ENCODE data around the gene RNF149.
A peak's percentile ranks its signal among the peaks of the same experiment; 100 is the strongest.
"Not testable (repeated sequence)": the region's sequence is repeated elsewhere in the genome, so short reads cannot be mapped to it uniquely, and the experiment has no call there.

The RNF149 gene

GRCh38 chr2:101255501-101255900, 53.0 kb downstream of the RNF149 start:
- DNase-seq (ENCODE audit: low read depth, low spot score) = no peak

DNA sequence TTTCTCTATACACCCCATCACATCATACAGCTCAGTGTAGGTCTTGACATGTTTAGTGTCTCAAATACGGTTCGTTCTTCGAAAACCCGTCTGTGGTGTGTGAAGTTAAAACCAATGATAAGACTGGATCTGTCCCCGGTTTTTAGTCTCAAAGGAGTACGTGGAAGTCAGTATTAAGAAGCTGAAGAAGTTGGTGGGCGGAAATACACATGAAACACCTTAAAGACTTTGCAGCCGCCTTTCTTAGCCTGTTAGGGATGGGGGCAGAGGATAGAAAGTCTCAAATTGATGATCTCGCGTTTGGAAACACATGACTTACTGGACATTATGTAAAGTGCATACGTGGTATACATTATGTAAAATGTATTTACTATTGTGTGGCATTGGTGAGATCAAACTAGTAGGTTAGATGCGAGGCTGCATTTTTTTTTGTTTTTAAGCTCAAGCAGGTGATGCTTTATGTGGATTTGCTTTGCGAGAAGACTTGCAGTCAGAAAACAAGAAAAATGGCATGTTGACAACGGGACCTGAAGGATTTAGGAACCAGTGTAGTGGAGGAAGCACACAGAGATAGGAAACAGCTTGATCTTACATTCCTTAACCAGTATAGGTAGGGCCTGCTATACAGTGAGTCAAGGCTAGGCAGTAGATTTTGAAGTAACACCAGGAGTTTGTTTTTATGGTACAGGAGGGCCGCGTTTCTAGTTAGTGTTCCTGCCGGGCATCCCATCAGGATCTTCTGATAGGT, 54.6 kb downstream of the RNF149 start:
- DNase-seq (ENCODE audit: low read depth, low spot score) = no peak

DNA sequence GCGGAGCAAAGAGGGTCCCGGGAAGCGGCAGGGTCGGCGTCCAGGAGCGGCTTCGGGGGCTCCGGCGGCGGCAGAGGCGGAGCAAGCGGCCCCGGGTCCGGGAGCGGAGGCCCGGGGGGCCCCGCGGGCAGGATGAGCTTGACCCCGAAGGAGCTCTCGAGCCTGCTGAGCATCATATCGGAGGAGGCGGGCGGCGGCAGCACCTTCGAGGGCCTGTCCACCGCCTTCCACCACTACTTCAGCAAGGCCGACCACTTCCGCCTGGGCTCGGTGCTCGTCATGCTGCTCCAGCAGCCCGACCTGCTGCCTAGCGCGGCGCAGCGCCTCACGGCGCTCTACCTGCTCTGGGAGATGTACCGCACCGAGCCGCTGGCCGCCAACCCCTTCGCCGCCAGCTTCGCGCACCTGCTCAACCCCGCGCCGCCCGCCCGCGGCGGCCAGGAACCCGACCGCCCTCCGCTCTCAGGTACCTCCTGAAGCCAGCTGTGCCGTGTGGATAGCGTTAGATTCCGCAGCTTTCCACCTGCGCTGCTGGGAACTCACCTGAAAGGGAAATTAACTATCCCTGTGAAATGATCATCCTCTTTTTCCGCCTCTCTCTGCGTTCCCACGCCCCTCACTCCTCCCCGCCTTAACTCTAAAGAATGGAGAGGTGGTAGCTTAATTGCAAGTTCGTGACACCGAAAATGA, 55.3 kb downstream of the RNF149 start:
- DNase-seq (ENCODE audit: low read depth, low spot score) = peak; percentile 55

GRCh38 chr2:101252408-101253012, 56.0 kb downstream of the RNF149 start, which contains the start of gene CNOT11:
Gene CNOT11 (plus strand): TSS chr2:101252886. CDS start chr2:101252965, 79 bp downstream.
- peak; percentile 98 for DNase-seq (ENCODE audit: low read depth, low spot score)

- no peak for DNase-seq (ENCODE audit: low read depth, low spot score)
Observed at GRCh38 chr2:101251844-101252407, 56.6 kb downstream of the RNF149 start.

GRCh38 chr2:101251246-101251781, 57.2 kb downstream of the RNF149 start:
- not testable (repeated sequence) for DNase-seq (ENCODE audit: low read depth, low spot score)

DNA sequence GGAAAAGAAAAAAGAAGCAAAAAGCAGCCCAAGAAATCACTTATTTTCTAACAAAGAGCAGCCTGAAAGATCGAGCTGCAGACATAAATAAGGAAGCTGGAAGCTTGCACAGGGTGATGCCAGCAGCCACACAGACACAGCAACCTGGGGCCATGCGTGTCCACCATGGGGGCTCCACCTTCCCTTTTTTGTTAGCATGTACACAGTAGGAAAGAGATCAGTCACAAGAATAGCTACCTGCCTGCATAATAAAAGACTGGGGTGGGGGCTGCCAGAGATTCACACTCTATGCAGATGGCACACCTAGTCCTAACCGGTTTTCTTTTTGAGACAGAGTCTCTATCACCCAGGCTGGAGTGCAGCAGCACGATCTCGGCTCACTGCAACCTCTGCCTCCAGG, 58.7 kb downstream of the RNF149 start:
- no peak for DNase-seq (ENCODE audit: low read depth, low spot score)

- not testable (repeated sequence) for DNase-seq (ENCODE audit: low read depth, low spot score)
Observed at GRCh38 chr2:101248756-101249155, 59.7 kb downstream of the RNF149 start.

DNA sequence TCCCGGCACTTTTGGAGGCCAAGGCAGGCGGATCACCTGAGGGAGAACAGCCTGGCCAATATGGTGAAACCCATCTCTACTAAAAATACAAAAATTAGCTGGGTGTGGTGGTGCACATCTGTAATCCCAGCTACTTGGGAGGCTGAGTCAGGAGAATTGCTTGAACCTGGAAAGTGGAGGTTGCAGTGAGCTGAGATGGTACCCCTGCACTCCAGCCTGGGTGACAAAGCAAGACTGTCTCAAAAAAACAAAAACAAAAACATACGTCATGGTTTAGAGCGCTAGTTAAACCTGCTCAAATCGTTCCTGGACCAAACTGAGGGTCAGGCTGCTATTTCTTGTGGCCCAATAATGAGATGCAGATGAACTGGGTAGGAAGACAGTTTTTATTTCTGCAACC, 63.0 kb downstream of the RNF149 start:
- not testable (repeated sequence) for DNase-seq (ENCODE audit: low read depth, low spot score)

DNA sequence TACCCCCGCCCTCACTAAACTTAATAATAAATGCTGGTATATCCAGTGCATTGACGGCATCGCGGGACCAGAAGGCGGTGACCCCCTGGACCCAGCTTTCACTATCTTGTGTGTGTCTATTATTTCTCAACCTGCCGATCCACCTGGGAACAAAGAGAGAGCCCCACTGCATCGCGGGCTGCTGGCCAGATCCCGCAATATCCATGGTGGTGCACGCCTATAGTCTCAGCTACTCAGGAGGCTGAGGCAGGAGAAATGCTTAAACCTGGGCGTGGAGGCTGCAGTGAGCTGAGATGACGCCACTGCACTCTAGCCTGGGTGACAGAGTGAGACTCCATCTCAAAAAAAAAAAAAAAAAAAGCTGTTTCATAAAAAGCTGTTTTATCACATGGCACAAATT, 63.6 kb downstream of the RNF149 start:
- not testable (repeated sequence) for DNase-seq (ENCODE audit: low read depth, low spot score)

GRCh38 chr2:101244373-101244772, 64.1 kb downstream of the RNF149 start:
- DNase-seq (ENCODE audit: low read depth, low spot score) = not testable (repeated sequence)

GRCh38 chr2:101241158-101241557, 67.3 kb downstream of the RNF149 start:
- no peak for DNase-seq (ENCODE audit: low read depth, low spot score)

GRCh38 chr2:101240694-101241093, 67.8 kb downstream of the RNF149 start:
- DNase-seq (ENCODE audit: low read depth, low spot score) = not testable (repeated sequence)

GRCh38 chr2:101239760-101240118, 68.8 kb downstream of the RNF149 start:
- not testable (repeated sequence) for DNase-seq (ENCODE audit: low read depth, low spot score)

- no peak for DNase-seq (ENCODE audit: low read depth, low spot score)
Observed at GRCh38 chr2:101238930-101239759, 69.4 kb downstream of the RNF149 start.

DNA sequence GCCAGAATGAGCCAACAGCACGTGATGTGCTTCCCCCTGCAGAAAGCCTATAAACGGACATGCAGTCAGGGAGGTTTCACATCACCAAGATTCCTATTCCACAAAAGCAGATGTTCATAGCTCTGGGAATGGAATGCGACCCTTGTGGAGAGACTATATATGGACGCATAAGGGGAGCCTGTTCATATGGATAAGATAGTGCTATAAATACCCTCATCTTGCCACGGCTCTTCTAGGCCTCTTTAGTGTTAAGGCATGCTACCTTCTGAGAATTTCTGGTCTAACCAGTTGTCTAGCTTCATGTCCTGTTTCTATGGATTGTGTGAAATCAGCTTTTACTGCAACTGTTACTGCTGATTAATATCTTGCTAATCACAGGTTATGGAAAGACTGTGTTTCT, 70.6 kb downstream of the RNF149 start:
- DNase-seq (ENCODE audit: low read depth, low spot score) = not testable (repeated sequence)

DNA sequence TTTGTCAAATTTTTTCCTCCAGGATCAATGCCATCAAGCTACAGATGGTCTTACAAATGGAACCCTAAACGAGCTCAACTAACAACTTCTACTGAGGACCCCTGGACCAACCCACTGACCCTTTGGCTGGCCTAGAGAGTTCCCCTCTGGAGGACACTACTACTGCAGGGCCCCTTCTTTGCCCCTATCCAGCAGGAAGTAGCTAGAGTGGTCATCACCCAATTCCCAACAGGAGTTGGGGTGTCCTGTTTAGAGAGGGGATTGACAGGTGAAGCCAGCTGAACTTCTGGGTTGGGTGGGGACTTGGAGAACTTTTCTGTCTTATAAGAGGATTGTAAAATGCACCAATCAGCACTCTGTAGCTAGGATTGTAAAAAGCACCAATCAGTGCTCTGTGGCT, 72.5 kb downstream of the RNF149 start:
- not testable (repeated sequence) for DNase-seq (ENCODE audit: low read depth, low spot score)

DNA sequence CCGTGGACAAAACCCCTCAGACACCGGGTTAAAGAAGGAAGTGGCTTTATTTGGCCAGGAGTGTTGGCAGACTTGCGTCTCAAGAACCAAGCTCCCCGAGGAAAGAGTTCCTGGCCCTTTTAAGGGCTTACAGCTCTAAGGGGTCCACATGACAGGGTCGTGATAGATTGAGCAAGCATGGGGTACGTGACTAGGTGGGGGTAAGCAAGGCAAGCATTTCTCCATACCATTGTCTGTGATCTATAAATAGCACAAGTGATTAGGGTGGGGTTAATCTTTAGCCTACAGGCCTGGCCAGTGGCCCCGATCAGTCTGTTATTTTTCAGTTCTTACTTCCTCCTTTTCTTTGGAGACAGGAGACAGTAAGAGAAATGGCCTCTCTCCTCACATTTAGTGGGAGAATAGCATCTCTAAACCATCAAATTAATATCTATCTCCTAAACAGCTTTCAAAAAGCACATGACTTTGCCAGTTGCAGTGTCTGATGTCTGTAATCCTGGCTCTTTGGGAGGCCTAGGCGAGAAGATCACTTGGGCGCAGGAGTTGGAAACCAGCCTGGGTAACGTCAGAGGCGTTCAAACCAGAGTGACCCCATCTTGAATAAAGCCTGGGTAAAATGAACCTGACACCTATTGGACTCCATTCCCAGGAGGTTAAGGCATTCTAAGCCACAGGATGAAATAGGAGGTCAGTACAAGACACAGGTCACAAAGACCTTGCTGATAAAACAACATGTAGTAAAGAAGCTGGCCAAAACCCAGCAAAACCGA, 74.1 kb downstream of the RNF149 start:
- DNase-seq (ENCODE audit: low read depth, low spot score) = no peak

DNA sequence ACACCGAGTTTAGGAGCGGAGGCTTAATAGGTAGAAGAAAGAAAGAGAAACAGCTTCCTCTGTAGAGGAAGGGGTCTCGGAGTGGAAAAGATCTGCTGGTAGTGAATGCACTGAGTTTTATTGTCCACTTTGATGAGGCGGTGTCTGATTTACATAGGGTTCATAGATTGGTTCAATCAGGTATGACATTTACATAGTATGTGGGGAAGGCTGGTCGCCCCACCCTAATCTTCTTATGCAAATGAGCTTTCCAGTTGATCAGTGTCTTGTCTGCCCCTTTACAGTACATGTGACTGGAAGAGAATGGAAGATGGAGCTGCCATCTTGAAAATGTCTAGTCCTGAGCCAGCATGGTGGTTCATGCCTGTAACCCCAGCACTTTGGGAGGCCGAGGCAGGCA, 75.7 kb downstream of the RNF149 start:
- no peak for DNase-seq (ENCODE audit: low read depth, low spot score)

Data from activated CD4-positive, CD25-positive, alpha-beta regulatory T cell treated with anti-CD3 and anti-CD28 coated beads, Interleukin-2, amount 50 U/mL, for 16 hours (primary cell).